Activated CD4-positive, alpha-beta T cell treated with anti-CD3 and anti-CD28 coated beads for 24 hours (primary cell): ENCODE measurements around the gene RASGRF2.

Experiments
- DNase-seq, 2 donors: peaks; one replicate each; pipeline ENCODE4 v3.0.0-alpha.2; 2020; ENCODE audit warnings: low read depth in 2 of 2

RASGRF2 gene, protein sequence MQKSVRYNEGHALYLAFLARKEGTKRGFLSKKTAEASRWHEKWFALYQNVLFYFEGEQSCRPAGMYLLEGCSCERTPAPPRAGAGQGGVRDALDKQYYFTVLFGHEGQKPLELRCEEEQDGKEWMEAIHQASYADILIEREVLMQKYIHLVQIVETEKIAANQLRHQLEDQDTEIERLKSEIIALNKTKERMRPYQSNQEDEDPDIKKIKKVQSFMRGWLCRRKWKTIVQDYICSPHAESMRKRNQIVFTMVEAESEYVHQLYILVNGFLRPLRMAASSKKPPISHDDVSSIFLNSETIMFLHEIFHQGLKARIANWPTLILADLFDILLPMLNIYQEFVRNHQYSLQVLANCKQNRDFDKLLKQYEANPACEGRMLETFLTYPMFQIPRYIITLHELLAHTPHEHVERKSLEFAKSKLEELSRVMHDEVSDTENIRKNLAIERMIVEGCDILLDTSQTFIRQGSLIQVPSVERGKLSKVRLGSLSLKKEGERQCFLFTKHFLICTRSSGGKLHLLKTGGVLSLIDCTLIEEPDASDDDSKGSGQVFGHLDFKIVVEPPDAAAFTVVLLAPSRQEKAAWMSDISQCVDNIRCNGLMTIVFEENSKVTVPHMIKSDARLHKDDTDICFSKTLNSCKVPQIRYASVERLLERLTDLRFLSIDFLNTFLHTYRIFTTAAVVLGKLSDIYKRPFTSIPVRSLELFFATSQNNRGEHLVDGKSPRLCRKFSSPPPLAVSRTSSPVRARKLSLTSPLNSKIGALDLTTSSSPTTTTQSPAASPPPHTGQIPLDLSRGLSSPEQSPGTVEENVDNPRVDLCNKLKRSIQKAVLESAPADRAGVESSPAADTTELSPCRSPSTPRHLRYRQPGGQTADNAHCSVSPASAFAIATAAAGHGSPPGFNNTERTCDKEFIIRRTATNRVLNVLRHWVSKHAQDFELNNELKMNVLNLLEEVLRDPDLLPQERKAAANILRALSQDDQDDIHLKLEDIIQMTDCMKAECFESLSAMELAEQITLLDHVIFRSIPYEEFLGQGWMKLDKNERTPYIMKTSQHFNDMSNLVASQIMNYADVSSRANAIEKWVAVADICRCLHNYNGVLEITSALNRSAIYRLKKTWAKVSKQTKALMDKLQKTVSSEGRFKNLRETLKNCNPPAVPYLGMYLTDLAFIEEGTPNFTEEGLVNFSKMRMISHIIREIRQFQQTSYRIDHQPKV (N-terminal part only)

DNA sequence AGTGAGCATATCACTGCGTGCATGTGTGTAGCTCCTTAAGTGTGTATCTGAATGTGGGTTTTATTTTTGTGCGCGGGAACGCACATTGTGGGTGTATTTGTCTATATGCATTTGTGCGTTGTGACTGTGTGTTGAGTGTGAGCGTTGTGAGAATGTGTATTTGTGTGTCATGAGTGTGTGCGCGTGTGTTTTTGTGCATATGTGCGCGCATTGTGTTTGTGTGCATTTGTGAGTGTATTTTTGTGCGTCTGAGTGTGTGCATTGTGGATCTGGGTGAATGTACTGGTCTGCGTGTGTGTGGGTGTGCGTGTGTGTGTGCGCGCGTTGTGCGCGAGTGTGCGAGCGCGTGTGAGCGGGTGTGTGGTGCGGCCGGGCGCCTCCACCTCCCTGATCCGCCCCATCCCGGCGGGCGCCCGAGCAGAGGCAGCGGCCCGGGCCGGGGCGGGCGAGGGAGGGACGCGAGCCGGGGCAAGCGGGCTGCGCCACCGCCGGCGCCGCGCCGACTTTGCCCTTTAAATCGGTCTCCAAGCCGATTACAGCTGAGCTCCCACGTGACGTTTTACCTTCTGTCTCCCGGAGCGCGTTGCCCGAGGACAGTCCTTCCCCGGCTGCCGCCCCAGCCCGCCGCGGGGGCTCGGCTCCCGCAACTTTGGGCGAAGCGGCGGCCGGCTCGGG lies at the start of gene RASGRF2:
Gene RASGRF2 (plus strand): TSS at position 596 of the 675 bp plus-strand sequence. CDS start 376 bp downstream, outside the sequence.
- DNase-seq = peak; percentile 8 to 26

DNA sequence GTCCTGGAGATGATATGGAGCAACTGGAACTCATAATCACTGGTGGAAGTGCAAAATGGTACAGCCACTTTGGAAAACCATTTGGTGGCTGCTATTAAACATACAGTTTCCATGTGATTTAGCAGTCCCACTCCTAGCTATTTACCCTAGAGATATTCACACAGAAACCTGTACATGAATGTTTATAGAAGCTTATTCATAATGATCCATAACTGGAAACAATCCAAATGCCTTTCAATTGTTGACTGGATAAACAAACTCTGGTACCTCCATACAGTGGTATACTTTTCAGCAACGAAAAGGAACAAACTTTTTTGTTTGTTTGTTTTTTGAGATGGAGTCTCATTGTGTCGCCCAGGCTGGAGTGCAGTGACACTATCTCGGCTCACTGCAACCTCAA lies 47.7 kb upstream of the RASGRF2 start:
- DNase-seq = no peak

- DNase-seq = no peak
These were observed 44.4 kb upstream of the RASGRF2 start for GRCh38 chr5:80915716-80916115.

DNA sequence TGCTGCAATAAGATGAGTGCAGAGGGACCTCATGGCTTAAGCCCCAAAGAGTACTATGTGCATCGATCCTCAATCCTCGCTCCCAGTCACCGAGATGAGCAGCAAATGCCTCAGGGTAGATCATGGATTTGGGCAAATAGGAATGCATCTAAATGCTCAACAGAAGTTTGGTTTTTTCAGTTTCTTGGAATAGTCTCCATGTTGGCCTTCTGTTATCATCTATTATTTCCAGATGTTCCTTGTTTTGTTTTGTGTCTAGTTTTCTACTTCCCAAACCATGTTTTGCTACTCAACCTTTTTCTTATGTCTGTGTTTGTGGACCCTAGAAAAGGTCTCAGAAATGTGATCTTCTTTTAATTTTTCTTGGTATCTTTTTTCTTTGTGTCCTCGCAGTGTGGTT lies 43.5 kb upstream of the RASGRF2 start:
- DNase-seq = no peak

- DNase-seq = no peak
These were observed 42.5 kb upstream of the RASGRF2 start for GRCh38 chr5:80917631-80918030.

- no peak for DNase-seq
These were observed 40.4 kb upstream of the RASGRF2 start for GRCh38 chr5:80919678-80920196.

- no peak for DNase-seq
These were observed 39.8 kb upstream of the RASGRF2 start for GRCh38 chr5:80920333-80920732.

DNA sequence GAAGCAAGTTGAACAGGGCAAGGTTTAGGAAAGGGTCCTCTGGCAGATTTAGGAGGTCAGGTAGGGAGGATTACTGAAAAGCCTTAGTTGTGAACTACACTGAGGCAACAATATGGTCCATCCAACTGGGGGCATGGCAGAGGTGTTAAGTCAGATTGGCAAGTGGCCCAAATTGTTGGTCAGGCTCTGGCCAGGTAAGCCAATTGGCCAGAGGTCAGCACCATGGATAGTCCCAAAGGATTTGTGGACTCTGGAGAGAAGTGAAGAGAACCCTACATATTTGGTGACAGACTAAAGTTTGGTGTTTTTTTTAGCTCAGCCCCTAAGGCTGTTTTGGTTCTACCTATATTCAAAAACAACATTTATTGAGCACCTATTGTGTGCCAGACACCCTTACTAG lies 39.1 kb upstream of the RASGRF2 start:
- no peak for DNase-seq

- DNase-seq = no peak
These were observed 34.2 kb upstream of the RASGRF2 start for GRCh38 chr5:80925931-80926330.

DNA sequence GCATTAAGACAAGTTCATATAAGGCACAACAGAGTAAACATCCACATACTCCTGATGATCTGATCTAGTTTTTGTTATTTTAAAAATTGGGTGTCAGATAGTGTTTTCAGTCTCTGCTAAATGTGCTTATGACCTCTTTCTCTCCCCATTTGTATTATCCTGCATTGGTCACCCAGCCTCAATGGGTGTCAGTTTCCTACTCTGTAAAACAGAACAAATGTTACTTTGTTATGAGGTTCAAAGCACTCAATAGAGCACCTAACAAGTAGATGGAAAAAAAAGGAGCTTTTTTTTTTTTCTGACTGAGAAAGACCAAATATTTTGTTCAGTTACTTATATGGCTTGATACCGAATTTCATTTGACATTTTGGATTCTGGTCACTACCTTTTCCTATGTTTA lies 33.6 kb upstream of the RASGRF2 start:
- DNase-seq = no peak

DNA sequence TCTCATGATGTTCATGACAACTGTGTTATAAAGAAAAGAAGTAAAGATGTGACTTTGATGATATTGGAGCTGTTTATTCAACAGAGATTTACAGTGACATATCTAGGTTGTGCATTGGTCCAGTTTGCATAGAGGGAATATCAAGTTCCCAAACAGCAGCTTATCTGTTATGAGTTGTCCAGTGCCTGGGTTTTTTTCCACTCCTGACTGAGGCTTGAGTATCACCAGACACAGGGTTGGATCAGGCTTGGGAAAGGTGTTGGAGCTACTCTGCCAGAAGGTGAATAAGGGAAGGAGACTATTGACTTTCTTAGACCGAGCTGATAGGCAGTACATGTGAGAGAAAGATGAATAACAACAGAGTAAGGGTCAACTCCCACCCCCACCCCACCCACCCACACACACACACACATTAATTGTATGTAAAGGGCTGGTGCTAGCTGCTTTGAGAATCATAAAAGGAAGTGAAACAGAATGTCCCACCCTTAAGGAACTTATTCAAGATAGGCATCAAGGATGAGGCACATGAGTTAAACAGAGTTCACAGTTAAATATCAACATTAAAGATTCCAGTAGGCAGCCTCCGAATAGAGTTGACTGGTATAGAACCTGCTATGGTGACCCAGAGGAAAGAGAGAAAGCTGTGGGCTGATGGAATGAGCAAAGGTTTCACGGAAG lies 33.0 kb upstream of the RASGRF2 start:
- DNase-seq = no peak

DNA sequence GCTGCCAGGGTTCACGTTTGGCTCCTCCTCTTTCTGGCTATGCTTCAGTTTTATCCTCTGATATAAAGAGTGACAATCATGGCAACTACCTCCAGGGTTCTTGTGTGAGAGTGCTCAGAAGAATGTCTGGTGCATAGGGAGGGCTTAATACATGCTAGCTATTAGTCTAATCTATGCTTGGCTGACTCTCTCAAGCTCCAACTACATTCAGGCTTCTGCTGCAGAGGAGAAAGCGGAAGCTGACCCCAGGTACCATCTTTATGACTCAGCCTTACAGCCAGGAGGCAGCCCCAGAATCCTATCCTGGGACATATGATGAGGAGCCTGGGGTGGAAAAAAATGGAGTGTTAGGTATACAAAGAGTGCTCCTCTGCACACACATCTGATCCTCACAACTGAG lies 32.1 kb upstream of the RASGRF2 start:
- no peak for DNase-seq

- no peak for DNase-seq
These were observed 29.2 kb upstream of the RASGRF2 start for GRCh38 chr5:80930940-80931339.

GRCh38 chr5:80931411-80931810 lies 28.8 kb upstream of the RASGRF2 start:
- no peak for DNase-seq

- no peak for DNase-seq
These were observed 27.1 kb upstream of the RASGRF2 start for GRCh38 chr5:80933036-80933435.

DNA sequence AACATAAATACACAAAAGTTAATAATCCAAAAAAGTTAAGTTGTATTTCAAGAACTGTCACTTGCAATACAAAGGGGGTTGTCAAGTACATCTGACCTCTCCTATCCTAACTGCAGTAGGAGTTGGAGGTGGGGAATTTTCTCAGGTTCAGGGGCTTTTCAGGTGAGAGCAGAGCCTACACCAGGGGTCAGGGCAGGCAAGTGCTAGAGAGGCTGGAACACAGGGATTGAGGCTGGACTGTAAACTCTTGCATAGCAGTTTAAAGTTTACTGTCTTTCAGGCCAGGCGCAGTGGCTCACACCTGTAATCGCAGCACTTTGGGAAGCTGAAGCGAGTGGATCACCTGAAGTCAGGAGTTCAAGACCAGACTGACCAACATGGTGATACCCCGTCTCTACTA lies 25.4 kb upstream of the RASGRF2 start:
- no peak for DNase-seq

DNA sequence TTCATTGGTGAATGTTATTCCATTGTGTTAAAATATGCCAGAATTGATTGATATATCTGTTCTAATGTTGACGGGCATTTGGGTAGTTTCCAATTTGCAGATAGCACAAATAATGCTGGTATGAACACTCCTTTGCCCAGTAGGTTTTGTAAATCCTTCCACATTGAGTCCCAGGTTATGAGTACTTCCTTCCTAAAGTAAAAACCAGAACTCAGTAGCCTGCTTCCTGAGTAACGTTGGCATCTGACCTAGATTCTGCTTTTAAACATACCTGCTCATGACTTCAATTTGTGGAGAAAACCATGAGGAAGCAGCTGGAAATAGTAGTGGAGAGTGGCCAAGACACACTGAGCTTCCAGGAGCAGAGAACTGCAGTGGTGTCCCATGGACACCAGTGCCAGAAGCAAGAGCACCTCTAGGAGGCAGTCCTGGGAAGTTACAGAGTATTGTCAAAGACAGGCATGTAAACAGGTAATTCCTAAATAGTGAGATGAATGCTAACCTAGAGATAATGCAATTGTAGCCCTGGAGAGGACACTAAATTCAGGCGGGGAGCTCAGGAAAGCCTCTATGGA lies 24.3 kb upstream of the RASGRF2 start:
- no peak for DNase-seq

GRCh38 chr5:80936881-80937280 lies 23.3 kb upstream of the RASGRF2 start:
- DNase-seq = no peak

- no peak for DNase-seq
These were observed 22.4 kb upstream of the RASGRF2 start for GRCh38 chr5:80937584-80938356.

DNA sequence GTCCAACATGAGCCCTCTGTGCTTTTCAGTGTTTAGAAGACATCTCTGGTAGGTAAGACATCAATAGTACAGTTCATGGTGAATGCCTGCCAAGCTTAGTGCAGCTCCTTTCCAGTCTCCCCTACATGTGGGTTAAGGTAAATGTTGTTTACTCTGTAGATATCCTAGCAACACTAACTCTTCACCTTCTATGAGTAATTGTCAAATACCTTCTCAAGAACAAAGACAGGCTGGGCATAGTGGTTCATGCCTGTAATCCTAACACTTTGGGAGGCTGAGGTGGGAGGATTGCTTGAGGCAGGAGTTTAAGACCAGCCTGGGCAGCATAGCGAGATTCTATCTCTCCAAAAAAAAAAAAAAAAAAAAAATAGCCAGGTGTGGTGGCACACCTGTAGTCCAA lies 18.7 kb upstream of the RASGRF2 start:
- no peak for DNase-seq
